HFF-Myc (cell line): ENCODE results near the gene CABP7.
A peak's percentile ranks its signal among the peaks of the same experiment; 100 is the strongest.

Experiments
- DNase-seq: peaks from one replicate; pipeline ENCODE4 v3.0.0-alpha.2; 2011; ENCODE audit warnings: low read depth; ENCODE audit errors: extremely low read depth
- H3K4me3 ChIP-seq: replicated peaks from 2 replicates; pipeline ENCODE4 v1.5.1; 2011; ENCODE audit warnings: low read depth, mild to moderate bottlenecking, control low read depth, low read length
- TF ChIP-seq, protein P1 (sequence below): IDR thresholded peaks from 2 replicates; pipeline ENCODE4 v1.5.1; 2012; ENCODE audit warnings: mild to moderate bottlenecking, low read depth, low read length, control low read depth; ENCODE audit errors: missing control alignments

CABP7 gene

DNA sequence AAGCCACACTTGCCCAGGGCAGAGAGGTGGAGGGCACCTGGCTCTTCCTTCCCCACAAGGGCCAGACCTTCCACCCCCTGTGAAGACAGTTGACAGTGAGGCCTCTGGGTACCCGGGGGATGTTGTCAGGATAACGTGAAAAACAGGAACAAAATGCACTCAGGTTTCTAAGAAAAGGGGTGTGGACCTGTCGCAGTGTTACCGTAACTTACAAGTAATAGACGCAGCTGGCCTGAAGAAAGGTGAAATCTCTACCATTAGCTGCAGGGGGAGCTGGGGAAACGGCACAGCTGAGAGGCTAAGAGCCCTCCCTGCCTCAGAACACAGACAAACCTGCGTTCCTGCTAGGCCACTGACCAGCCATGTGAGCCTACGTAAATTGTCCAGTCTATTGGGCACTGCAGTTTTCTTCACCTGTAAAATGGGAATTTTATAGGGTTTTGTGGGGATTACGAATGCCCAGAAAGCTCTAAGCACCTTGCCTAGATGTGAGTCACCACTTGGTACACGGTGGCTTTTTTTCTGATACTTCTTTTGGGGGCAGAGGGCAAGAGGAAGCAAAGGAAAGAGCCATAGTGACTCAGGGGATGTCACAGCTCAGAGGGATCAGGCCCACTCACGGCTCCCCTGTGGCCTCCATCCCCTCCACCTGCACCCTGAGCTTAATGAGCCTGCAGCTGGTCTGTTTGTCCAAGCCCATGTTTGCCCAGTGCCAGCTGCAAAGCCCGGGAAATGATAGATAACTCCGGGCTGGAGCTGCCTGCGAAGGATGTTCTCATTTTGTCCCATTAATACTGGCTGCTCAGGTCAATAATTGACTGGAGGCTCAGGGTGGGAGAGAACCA is 18.4 kb upstream of the CABP7 start:
- no peak for DNase-seq
- no peak overlapping the region for H3K4me3 ChIP-seq
- TF ChIP-seq, protein P1, sequence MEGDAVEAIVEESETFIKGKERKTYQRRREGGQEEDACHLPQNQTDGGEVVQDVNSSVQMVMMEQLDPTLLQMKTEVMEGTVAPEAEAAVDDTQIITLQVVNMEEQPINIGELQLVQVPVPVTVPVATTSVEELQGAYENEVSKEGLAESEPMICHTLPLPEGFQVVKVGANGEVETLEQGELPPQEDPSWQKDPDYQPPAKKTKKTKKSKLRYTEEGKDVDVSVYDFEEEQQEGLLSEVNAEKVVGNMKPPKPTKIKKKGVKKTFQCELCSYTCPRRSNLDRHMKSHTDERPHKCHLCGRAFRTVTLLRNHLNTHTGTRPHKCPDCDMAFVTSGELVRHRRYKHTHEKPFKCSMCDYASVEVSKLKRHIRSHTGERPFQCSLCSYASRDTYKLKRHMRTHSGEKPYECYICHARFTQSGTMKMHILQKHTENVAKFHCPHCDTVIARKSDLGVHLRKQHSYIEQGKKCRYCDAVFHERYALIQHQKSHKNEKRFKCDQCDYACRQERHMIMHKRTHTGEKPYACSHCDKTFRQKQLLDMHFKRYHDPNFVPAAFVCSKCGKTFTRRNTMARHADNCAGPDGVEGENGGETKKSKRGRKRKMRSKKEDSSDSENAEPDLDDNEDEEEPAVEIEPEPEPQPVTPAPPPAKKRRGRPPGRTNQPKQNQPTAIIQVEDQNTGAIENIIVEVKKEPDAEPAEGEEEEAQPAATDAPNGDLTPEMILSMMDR = peak; percentile 11

DNA sequence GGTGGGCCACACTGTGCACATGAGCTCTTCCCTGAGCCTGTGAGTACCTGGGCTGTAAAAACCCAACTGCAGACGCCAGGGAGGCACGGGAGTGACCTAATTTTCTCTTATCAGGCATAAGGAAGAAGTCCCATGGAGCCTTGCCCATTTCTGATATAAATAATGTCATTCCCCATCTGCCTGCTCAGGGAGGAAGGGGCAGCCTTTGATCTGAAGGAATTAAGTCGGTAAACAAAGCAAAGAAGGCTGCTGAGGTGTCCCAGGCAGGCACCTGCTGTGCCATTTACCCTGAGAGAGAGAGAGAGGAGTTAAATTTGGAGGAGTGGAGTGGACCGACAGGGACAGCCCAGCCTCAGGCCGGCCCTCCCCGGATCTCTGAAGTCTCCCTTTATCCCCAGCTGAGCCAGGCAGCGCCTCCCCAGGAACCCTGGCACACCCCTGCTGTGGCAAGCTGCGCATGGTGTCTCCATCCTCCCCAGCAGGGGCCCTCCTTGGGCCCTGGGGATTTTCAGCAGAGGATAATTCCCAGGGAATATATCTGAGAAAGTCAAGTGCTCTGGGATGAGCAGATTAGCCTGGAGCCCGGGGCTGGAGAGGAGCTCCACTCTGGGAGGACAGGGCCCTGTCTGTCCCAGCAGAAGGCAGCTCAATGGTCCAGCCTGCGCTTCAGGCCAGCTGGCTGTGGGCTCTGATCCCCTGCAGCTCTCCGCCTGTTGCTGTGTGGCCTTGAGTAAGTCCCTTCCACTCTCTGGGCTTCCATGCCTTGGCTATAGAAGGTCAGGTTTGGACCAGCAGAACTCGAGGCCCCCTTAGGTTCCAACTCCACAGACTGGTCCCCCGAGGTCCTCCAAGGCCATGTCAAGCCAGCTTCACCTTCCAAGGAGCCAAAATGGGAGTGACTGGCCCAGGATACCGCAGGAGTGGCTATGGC is 17.5 kb upstream of the CABP7 start:
- no peak for DNase-seq
- TF ChIP-seq, protein P1 = peak; percentile 6
- no peak overlapping the region for H3K4me3 ChIP-seq

DNA sequence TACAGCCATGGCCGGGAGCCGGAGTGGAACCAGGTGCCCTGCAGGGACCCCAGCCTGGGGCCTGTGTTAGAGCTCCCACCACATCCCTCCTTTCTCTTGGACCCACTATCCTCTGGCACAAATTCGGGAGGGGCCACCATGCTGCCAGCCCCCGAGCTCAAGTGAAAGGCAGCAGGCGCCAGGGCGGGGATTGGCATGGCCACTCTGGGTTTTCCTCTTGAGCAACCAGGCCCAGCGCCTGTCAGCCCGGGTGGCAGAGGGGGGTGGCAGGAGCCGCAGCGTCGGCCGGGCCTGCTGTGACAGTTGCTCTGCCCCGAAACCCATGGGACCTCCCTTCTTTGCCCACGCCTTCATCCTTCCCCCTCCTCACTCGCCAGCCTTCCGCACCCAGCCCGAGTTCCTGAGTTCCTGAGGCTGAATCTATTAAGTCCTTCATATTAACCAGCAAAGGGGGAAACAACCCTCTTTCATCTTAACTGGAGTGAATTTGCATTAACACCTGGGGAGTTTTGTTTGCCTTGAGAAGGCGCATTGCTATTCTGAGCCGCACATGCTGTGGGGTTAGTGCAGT is 16.8 kb upstream of the CABP7 start:
- no peak for DNase-seq
- H3K4me3 ChIP-seq = no peak overlapping the region
- TF ChIP-seq, protein P1 = no peak

DNA sequence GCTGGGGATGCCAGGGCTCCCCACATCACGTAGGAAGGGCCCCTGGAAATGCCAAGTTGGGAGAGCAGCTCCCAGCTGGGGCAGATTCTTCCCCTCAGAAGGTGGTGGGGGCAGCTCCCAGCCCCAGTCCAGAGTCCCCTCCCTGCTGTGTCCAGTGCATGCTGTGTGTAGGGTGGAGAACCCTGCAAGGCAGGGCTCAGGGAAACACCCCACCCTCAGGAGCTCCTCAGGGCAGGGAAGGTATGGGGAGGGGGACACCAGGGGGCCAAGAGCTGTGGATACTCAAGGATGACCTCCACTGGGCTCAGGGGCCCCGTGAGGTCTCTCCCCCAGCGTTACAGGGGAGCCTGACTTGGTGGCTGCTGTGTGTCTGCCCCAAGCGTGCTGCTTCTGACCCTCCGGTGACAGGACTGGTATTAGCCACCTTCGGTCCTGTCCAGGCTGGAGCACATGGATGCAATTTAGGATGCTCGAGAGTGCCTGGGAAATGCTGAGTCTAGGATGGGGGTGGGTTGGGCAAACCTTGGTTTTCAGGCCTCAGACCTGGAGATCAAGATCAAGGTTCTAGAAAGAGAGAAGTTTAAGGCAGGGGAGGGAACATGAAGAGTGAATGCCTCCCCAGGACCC is 16.1 kb upstream of the CABP7 start:
- TF ChIP-seq, protein P1 = no peak
- H3K4me3 ChIP-seq = no peak overlapping the region
- DNase-seq = no peak

DNA sequence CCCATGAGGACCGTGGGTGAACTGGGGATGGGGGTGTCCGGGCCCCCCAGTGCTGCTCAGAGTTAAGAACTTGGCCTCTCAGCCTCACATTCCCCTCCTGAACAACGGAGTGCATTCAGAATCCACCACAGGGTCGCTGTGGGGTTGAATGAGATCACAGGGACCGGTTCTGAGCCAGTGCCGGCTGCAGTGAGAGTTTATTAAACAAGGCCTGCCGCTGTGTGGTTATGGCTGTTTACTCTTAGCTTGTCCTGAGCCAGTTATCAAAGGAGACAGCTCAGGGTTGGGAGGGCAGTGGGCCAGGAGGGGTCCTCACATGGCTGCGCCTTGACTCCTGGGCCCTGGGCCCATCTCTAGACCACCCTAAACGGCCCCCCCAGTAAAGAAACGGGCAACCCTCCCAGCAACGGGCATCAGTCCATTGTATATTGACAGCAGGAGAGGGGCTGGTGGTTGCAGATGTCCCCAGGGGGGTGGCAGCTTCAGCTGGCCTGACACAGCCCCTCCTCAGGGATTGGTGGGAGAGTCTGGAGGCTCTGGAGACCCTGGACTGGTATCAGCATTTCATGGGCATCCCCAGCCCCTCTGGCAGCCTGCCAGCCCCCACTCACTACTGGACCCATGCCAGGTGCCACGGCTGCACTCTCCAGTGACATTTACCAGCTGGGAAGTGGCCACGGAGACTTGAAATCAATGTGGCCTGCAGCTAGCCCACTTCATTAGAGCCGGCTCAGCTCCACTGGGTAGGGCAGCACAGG is 15.1 kb upstream of the CABP7 start:
- no peak overlapping the region for H3K4me3 ChIP-seq
- no peak for DNase-seq
- TF ChIP-seq, protein P1 = no peak

DNA sequence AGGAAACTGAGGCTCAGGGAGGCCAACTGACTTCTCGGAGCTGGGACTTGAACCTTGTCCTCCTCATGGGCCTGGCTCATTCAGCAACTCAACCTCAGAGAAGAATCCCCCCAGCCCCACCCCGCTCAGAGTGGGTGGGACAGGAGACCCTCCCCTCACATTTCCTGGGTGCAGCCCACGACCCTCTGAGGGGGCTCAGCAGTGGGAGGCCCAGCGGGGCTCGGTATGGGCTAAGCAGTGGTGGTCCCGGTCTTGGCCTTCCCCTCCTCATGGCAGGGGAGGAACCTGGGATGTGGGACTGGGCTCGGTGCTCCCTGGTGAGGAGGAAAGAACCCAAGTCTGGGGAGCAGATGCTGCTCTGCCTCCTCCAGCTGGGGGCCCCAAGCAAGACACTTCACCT is 14.2 kb upstream of the CABP7 start:
- TF ChIP-seq, protein P1 = no peak
- DNase-seq = no peak
- no peak overlapping the region for H3K4me3 ChIP-seq
